Measurements from ENCODE around the gene ARL13B. TPM values are rescaled to one million over a fixed set of nuclear protein-coding genes. Genes with fewer than 3 reads are reported as not detected.

Gene ARL13B
- total and polyA plus RNA-seq, 10 of the 15 experiments (the other 5 are each of a cell fraction or from before 2014, with no cell fraction given): 3.0 to 10.4 (median 7.9) TPM

GRCh38 chr3:94076055-94076454 is 96.1 kb downstream of the ARL13B start:
- no TSS peak for BruUV-seq (replicated peaks)
- no peak for TF ChIP-seq NFYB (IDR thresholded peaks at IDR 0.05; ENCODE audit: insufficient read depth, low read depth, low read length)
- TF ChIP-seq CBX5 (IDR thresholded peaks at IDR 0.05; ENCODE audit: low read depth): no peak
- no peak for TF ChIP-seq GATAD2B (conservative IDR thresholded peaks at IDR 0.05; ENCODE audit: low read depth)
- TF ChIP-seq, protein P1, sequence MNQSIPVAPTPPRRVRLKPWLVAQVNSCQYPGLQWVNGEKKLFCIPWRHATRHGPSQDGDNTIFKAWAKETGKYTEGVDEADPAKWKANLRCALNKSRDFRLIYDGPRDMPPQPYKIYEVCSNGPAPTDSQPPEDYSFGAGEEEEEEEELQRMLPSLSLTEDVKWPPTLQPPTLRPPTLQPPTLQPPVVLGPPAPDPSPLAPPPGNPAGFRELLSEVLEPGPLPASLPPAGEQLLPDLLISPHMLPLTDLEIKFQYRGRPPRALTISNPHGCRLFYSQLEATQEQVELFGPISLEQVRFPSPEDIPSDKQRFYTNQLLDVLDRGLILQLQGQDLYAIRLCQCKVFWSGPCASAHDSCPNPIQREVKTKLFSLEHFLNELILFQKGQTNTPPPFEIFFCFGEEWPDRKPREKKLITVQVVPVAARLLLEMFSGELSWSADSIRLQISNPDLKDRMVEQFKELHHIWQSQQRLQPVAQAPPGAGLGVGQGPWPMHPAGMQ (IDR thresholded peaks at IDR 0.05; ENCODE audit: borderline replicate concordance): no peak
- TF ChIP-seq, protein P2, sequence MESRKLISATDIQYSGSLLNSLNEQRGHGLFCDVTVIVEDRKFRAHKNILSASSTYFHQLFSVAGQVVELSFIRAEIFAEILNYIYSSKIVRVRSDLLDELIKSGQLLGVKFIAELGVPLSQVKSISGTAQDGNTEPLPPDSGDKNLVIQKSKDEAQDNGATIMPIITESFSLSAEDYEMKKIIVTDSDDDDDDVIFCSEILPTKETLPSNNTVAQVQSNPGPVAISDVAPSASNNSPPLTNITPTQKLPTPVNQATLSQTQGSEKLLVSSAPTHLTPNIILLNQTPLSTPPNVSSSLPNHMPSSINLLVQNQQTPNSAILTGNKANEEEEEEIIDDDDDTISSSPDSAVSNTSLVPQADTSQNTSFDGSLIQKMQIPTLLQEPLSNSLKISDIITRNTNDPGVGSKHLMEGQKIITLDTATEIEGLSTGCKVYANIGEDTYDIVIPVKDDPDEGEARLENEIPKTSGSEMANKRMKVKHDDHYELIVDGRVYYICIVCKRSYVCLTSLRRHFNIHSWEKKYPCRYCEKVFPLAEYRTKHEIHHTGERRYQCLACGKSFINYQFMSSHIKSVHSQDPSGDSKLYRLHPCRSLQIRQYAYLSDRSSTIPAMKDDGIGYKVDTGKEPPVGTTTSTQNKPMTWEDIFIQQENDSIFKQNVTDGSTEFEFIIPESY (IDR thresholded peaks at IDR 0.05): no peak
- TF ChIP-seq ZBED1 (IDR thresholded peaks at IDR 0.05; ENCODE audit: borderline replicate concordance): no peak
- no peak for TF ChIP-seq IKZF1 (conservative IDR thresholded peaks at IDR 0.05)
- TF ChIP-seq TAF1 (IDR thresholded peaks at IDR 0.05; ENCODE audit: borderline replicate concordance, low read depth, low read length): no peak
- TF ChIP-seq ZBTB40 (IDR thresholded peaks at IDR 0.05; ENCODE audit: borderline replicate concordance): no peak
- no peak for TF ChIP-seq EED (IDR thresholded peaks at IDR 0.05; ENCODE audit: low read depth)
- TF ChIP-seq RAD21 (IDR thresholded peaks at IDR 0.05; ENCODE audit: insufficient read depth, low read depth, low read length): no peak
- TF ChIP-seq POU2F2 (IDR thresholded peaks at IDR 0.05; ENCODE audit: borderline replicate concordance, low read depth, low read length): no peak
- no peak for TF ChIP-seq FOS (IDR thresholded peaks at IDR 0.05; ENCODE audit: borderline replicate concordance, extremely low read depth, insufficient read length)
- TF ChIP-seq CBX3 (IDR thresholded peaks at IDR 0.05; ENCODE audit: borderline replicate concordance, low read depth): no peak
- no peak for TF ChIP-seq HDGF (IDR thresholded peaks at IDR 0.05)
- no peak for TF ChIP-seq IRF4 (IDR thresholded peaks at IDR 0.05; ENCODE audit: low read depth, low read length)
- no peak for TF ChIP-seq YY1 (IDR thresholded peaks at IDR 0.05; ENCODE audit: low read depth, low read length)
- no peak for TF ChIP-seq SMC3 (IDR thresholded peaks at IDR 0.05; ENCODE audit: borderline replicate concordance, low read length)
- H3K4me2 ChIP-seq (ENCODE audit: control insufficient read depth, insufficient read depth): no peak overlapping the region
- H3K4me1 ChIP-seq (ENCODE audit: control insufficient read depth, insufficient read depth, low read length): peaks cover 13% of the 10 kb centered on the region
- H3K79me2 ChIP-seq (ENCODE audit: control insufficient read depth, insufficient read depth, low read length): peaks cover 13% of the 10 kb centered on the region
- H4K20me1 ChIP-seq (ENCODE audit: control insufficient read depth, insufficient read depth): no peaks in the 10 kb centered on the region
- H3K27ac ChIP-seq (ENCODE audit: control insufficient read depth, insufficient read depth): no peak overlapping the region
- DNase-seq (ENCODE audit: low read depth, low spot score): no peak
- FAIRE-seq: no peak
- peaks cover 1% of the 10 kb centered on the region; the same call in 2 of the 3 replicates for H3K9me3 ChIP-seq (replicated peaks; ENCODE audit: control insufficient read depth, insufficient read depth, low read length)
- H3K27me3 ChIP-seq (replicated peaks in 1 of 2; ENCODE audit: control insufficient read depth in 2 of 2, insufficient read depth in 2 of 2, low read length in 1 of 2): no peaks in the 10 kb centered on the region
- in situ Hi-C loops (cut with MboI) (no loop called here), intact Hi-C loops (cut with micrococcal nuclease; ENCODE audit: unreplicated experiment) (no loop called here)
- no peak for ATAC-seq
- ChIA-PET POLR2A (no interaction called here), SMC1A (ENCODE audit: uncharacterized antibody, unreplicated experiment) (interaction anchor here (1.0 kb wide), 1 partner anchor 62 kb away, joined by 3 read pairs; no protein-coding TSS in a partner anchor), RAD21 (ENCODE audit: unreplicated experiment) (no interaction called here), CTCF (no interaction called here)
- no peak overlapping the region for H3K4me3 ChIP-seq
- no peak overlapping the region for H2AFZ ChIP-seq (ENCODE audit: control insufficient read depth, low read depth, low read length)
- 0 out of 4 replicates have a peak, but pooled peaks cover 0 to 7% of the 10 kb centered on the region in 2 experiments for H3K36me3 ChIP-seq (ENCODE audit: control insufficient read depth in 2 of 2, insufficient read depth in 2 of 2, low read length in 1 of 2)
- WGBS (ENCODE audit: insufficient coverage, insufficient replicate concordance, low lambda C conversion rate, missing lambda C conversion rate): 98% methylated on average over 3 of the region's 3 CpGs
- H3K9ac ChIP-seq (ENCODE audit: control insufficient read depth, insufficient read depth, low read length): no peak overlapping the region
